Measurements from ENCODE around the gene AFAP1L1. TPM values are rescaled to one million over a fixed set of nuclear protein-coding genes. Genes with fewer than 3 reads are reported as not detected.

Gene AFAP1L1
- total and polyA plus RNA-seq, 10 of the 15 experiments (the other 5 are each of a cell fraction or from before 2014, with no cell fraction given) = 0.11 TPM; not detected in 9

DNA sequence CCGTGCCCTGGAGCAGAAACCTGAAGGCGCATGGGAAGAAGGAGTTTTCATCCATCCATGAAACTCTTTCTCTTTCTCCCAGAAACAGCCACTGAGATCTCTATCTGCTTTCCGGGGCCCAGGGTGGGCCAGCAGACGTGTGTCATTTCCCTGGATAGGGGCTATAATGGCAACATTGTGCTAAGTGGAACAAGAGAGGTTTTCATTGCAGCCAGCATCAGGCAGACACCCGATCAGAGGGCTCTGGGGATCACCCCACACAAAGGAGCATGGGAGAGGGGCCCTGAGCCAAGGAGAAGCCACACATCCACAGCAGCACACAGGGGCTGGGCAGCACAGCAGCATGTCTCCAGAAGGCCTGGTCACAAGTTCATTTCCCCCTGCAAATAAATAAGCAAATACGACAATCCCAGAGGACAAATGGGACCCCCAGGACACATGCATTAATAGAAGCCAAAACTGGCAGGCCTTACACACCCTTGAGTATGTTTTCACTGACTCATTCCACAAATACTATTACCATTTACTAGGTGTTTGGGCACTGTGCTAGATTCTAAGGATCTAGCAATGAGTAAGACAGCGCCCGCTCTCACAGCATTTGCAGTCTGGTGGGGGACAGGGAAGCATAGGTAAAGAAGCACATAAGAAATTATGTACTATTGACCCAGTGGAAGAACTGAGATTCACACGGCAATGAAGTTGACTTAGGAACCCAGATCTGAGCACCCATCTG, 4.3 kb upstream of the AFAP1L1 start (continued):
- TF ChIP-seq, protein P1, sequence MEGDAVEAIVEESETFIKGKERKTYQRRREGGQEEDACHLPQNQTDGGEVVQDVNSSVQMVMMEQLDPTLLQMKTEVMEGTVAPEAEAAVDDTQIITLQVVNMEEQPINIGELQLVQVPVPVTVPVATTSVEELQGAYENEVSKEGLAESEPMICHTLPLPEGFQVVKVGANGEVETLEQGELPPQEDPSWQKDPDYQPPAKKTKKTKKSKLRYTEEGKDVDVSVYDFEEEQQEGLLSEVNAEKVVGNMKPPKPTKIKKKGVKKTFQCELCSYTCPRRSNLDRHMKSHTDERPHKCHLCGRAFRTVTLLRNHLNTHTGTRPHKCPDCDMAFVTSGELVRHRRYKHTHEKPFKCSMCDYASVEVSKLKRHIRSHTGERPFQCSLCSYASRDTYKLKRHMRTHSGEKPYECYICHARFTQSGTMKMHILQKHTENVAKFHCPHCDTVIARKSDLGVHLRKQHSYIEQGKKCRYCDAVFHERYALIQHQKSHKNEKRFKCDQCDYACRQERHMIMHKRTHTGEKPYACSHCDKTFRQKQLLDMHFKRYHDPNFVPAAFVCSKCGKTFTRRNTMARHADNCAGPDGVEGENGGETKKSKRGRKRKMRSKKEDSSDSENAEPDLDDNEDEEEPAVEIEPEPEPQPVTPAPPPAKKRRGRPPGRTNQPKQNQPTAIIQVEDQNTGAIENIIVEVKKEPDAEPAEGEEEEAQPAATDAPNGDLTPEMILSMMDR (IDR thresholded peaks at IDR 0.05 in 2 of 3, conservative IDR thresholded peaks at IDR 0.05 in 1 of 3; ENCODE audit: control insufficient read depth in 2 of 3, extremely low read depth in 1 of 3, insufficient read depth in 1 of 3, low read depth in 3 of 3, low read length in 3 of 3) = no peak
- TF ChIP-seq POU2F2 (IDR thresholded peaks at IDR 0.05; ENCODE audit: borderline replicate concordance, low read depth, low read length) = no peak

- BruUV-seq (replicated peaks) = no TSS peak
- POLR2A ChIA-PET = no interaction called here
- H4K20me1 ChIP-seq (ENCODE audit: control insufficient read depth, insufficient read depth) = no peaks in the 10 kb centered on the region
- SMC1A ChIA-PET (ENCODE audit: uncharacterized antibody, unreplicated experiment) = interaction anchor here (0.6 to 0.8 kb wide), 4 partner anchors 33 to 356 kb away, joined by 3 to 4 read pairs (median 4); no protein-coding TSS in a partner anchor
- no peak overlapping the region for H3K9ac ChIP-seq (ENCODE audit: control insufficient read depth, insufficient read depth, low read length)
- RAD21 ChIA-PET (ENCODE audit: unreplicated experiment) = interaction anchor here (1.1 kb wide), 1 partner anchor 537 kb away, joined by 3 read pairs; no protein-coding TSS in a partner anchor
- no peak overlapping the region for H2AFZ ChIP-seq (ENCODE audit: control insufficient read depth, low read depth, low read length)
- ATAC-seq (peak; percentile 83), DNase-seq (ENCODE audit: low read depth, low spot score) (no peak), FAIRE-seq (peak; percentile 72)
- no peaks in the 10 kb centered on the region for H3K36me3 ChIP-seq (ENCODE audit: control insufficient read depth in 2 of 2, insufficient read depth in 2 of 2, low read length in 1 of 2)
- H3K79me2 ChIP-seq (ENCODE audit: control insufficient read depth, insufficient read depth, low read length) = no peaks in the 10 kb centered on the region
- peaks cover 9 to 12% of the 10 kb centered on the region in 2 experiments for H3K27me3 ChIP-seq (replicated peaks in 1 of 2; ENCODE audit: control insufficient read depth in 2 of 2, insufficient read depth in 2 of 2, low read length in 1 of 2)
- intact Hi-C loops (cut with micrococcal nuclease; ENCODE audit: unreplicated experiment) (loop anchor here (2.0 to 5.0 kb wide), 3 partner anchors 127 to 527 kb away; partner anchors contain the start of gene ABLIM3), in situ Hi-C loops (cut with MboI) (no loop called here)
- H3K4me3 ChIP-seq = no peak overlapping the region
- 8% methylated on average over 6 of the region's 6 CpGs for WGBS (ENCODE audit: insufficient coverage, insufficient replicate concordance, low lambda C conversion rate, missing lambda C conversion rate)
- no peak overlapping the region for H3K4me2 ChIP-seq (ENCODE audit: control insufficient read depth, insufficient read depth)
- no peaks in the 10 kb centered on the region for H3K4me1 ChIP-seq (ENCODE audit: control insufficient read depth, insufficient read depth, low read length)
- peaks cover 3% of the 10 kb centered on the region; the same call in 2 of the 3 replicates for H3K9me3 ChIP-seq (replicated peaks; ENCODE audit: control insufficient read depth, insufficient read depth, low read length)
- CTCF ChIA-PET = interaction anchor here (0.6 to 1.9 kb wide), 14 partner anchors 10 to 1530 kb away, joined by 3 to 6 read pairs (median 3); no protein-coding TSS in a partner anchor
- no peak overlapping the region for H3K27ac ChIP-seq (ENCODE audit: control insufficient read depth, insufficient read depth)
- TF ChIP-seq RAD21 (IDR thresholded peaks at IDR 0.05; ENCODE audit: insufficient read depth, low read depth, low read length) = peak; percentile 55
- no peak for TF ChIP-seq NR2C2 (IDR thresholded peaks at IDR 0.05; ENCODE audit: borderline replicate concordance, control insufficient read depth, insufficient read length, low read depth)
- TF ChIP-seq SMC3 (IDR thresholded peaks at IDR 0.05; ENCODE audit: borderline replicate concordance, low read length) = peak; percentile 24; the same call in 1 of the 2 replicates
- TF ChIP-seq NFXL1 (IDR thresholded peaks at IDR 0.05; ENCODE audit: borderline replicate concordance) = 0 out of 2 replicates have a peak, but pooled peaks have one; percentile 39
- no peak for TF ChIP-seq GATAD2B (conservative IDR thresholded peaks at IDR 0.05; ENCODE audit: low read depth)
- TF ChIP-seq, protein P1 (IDR thresholded peaks at IDR 0.05 in 2 of 3, conservative IDR thresholded peaks at IDR 0.05 in 1 of 3; ENCODE audit: control insufficient read depth in 2 of 3, extremely low read depth in 1 of 3, insufficient read depth in 1 of 3, low read depth in 3 of 3, low read length in 3 of 3) = peak; percentile 54 to 56 (median 55)
- TF ChIP-seq CBX5 (IDR thresholded peaks at IDR 0.05; ENCODE audit: low read depth) = peak; percentile 99
These were observed 2.6 kb upstream of the AFAP1L1 start for GRCh38 chr5:149268928-149269557.

Data from GM12878 (cell line).